Muscle layer of duodenum (tissue), 2 donors: ENCODE measurements around the gene FBXO34.
"Not testable (repeated sequence)": the region's sequence is repeated elsewhere in the genome, so short reads cannot be mapped to it uniquely, and the experiment has no call there.

Source experiments
- H3K27ac ChIP-seq: one replicate; pipeline ENCODE4 v1.7.0; 2013; ENCODE audit warnings: mild to moderate bottlenecking, low read length
- H3K27me3 ChIP-seq: one replicate; pipeline ENCODE4 v1.7.0; 2013; ENCODE audit warnings: low read depth, mild to moderate bottlenecking, control low read depth, low read length
- H3K36me3 ChIP-seq, 2 donors: one replicate each; pipeline ENCODE4 v1.7.0; 2013; ENCODE audit warnings: low read length in 2 of 2, control low read depth in 1 of 2, mild to moderate bottlenecking in 1 of 2; ENCODE audit not compliant: insufficient read depth in 2 of 2, control insufficient read depth in 1 of 2
- H3K4me1 ChIP-seq, 2 donors: one replicate each; pipeline ENCODE4 v1.7.0; 2013; ENCODE audit warnings: low read length in 2 of 2, mild to moderate bottlenecking in 2 of 2, control low read depth in 1 of 2, moderate library complexity in 1 of 2; ENCODE audit not compliant: insufficient read depth in 2 of 2, control insufficient read depth in 1 of 2
- H3K4me3 ChIP-seq, 2 donors: one replicate each; pipeline ENCODE4 v1.7.0; 2013; ENCODE audit warnings: low read length in 2 of 2, low read depth in 1 of 2, mild to moderate bottlenecking in 1 of 2
- H3K9me3 ChIP-seq, 2 donors: one replicate each; pipeline ENCODE4 v1.7.0; 2013; ENCODE audit warnings: low read length in 2 of 2, control low read depth in 1 of 2, mild to moderate bottlenecking in 1 of 2; ENCODE audit not compliant: control insufficient read depth in 1 of 2
- donor health status: healthy.

FBXO34 gene

GRCh38 chr14:55332654-55333570 is 61.7 kb downstream of the FBXO34 start:
- Histone ChIP-seq H3K27me3 (no peaks in the 10 kb centered on the region), H3K9me3 (no peaks in the 10 kb centered on the region), H3K27ac (peak overlapping the region; percentile 3), H3K36me3 (no peaks in the 10 kb centered on the region), H3K4me1 (peaks cover 15 to 19% of the 10 kb centered on the region in 2 donors), H3K4me3 (peak overlapping the region in 1 of 2 donors; percentile 5)

GRCh38 chr14:55333711-55334485 is 62.7 kb downstream of the FBXO34 start:
- peaks cover 15 to 19% of the 10 kb centered on the region in 2 donors for H3K4me1 ChIP-seq

GRCh38 chr14:55336162-55336561 is 64.9 kb downstream of the FBXO34 start:
- Histone ChIP-seq H3K27ac (no peak overlapping the region), H3K9me3 (no peaks in the 10 kb centered on the region), H3K27me3 (no peaks in the 10 kb centered on the region), H3K4me1 (peaks cover 19% of the 10 kb centered on the region in 2 donors), H3K4me3 (no peak overlapping the region), H3K36me3 (no peaks in the 10 kb centered on the region)

More at GRCh38 chr14:55333711-55334485, 62.7 kb downstream of the FBXO34 start:
- no peaks in the 10 kb centered on the region for H3K9me3 ChIP-seq
- H3K27ac ChIP-seq: peak overlapping the region; percentile 15
- no peak overlapping the region for H3K4me3 ChIP-seq
- no peaks in the 10 kb centered on the region for H3K27me3 ChIP-seq
- no peaks in the 10 kb centered on the region for H3K36me3 ChIP-seq

GRCh38 chr14:55336691-55337090 is 65.5 kb downstream of the FBXO34 start:
- Histone ChIP-seq H3K4me1 (peaks cover 19% of the 10 kb centered on the region in 2 donors), H3K27me3 (no peaks in the 10 kb centered on the region), H3K4me3 (no peak overlapping the region), H3K36me3 (no peaks in the 10 kb centered on the region), H3K27ac (no peak overlapping the region), H3K9me3 (no peaks in the 10 kb centered on the region)

- Histone ChIP-seq H3K36me3 (no peaks in the 10 kb centered on the region), H3K27ac (no peak overlapping the region), H3K4me3 (no peak overlapping the region), H3K4me1 (peaks cover 2 to 4% of the 10 kb centered on the region in 2 donors), H3K27me3 (no peaks in the 10 kb centered on the region), H3K9me3 (no peaks in the 10 kb centered on the region)
Measured at GRCh38 chr14:55339770-55340169, 68.5 kb downstream of the FBXO34 start.

GRCh38 chr14:55340482-55340881 is 69.3 kb downstream of the FBXO34 start:
- Histone ChIP-seq H3K27me3 (no peaks in the 10 kb centered on the region), H3K36me3 (no peaks in the 10 kb centered on the region), H3K9me3 (no peaks in the 10 kb centered on the region), H3K27ac (no peak overlapping the region), H3K4me1 (peaks cover 0 to 6% of the 10 kb centered on the region in 2 donors), H3K4me3 (no peak overlapping the region)

GRCh38 chr14:55341781-55342180 is 70.6 kb downstream of the FBXO34 start:
- no peaks in the 10 kb centered on the region for H3K9me3 ChIP-seq
- H3K4me3 ChIP-seq: no peak overlapping the region
- no peaks in the 10 kb centered on the region for H3K36me3 ChIP-seq
- H3K4me1 ChIP-seq: peaks cover 0 to 7% of the 10 kb centered on the region in 2 donors
- H3K27me3 ChIP-seq: no peaks in the 10 kb centered on the region
- no peak overlapping the region for H3K27ac ChIP-seq

GRCh38 chr14:55344582-55345163 is 73.5 kb downstream of the FBXO34 start:
- H3K4me1 ChIP-seq, H3K36me3 ChIP-seq, H3K4me3 ChIP-seq, H3K9me3 ChIP-seq, H3K27ac ChIP-seq, H3K27me3 ChIP-seq: not testable (repeated sequence)

GRCh38 chr14:55347040-55347439 is 75.8 kb downstream of the FBXO34 start:
- Histone ChIP-seq H3K4me3 (no peak overlapping the region), H3K27me3 (no peaks in the 10 kb centered on the region), H3K36me3 (peaks cover 16 to 19% of the 10 kb centered on the region in 2 donors), H3K9me3 (no peaks in the 10 kb centered on the region), H3K27ac (no peak overlapping the region), H3K4me1 (peaks cover 3 to 5% of the 10 kb centered on the region in 2 donors)

GRCh38 chr14:55347748-55348147 is 76.5 kb downstream of the FBXO34 start:
- no peak overlapping the region for H3K27ac ChIP-seq
- H3K36me3 ChIP-seq: peaks cover 23 to 26% of the 10 kb centered on the region in 2 donors
- no peak overlapping the region for H3K4me3 ChIP-seq
- no peaks in the 10 kb centered on the region for H3K27me3 ChIP-seq
- H3K9me3 ChIP-seq: no peaks in the 10 kb centered on the region
- H3K4me1 ChIP-seq: peaks cover 3 to 5% of the 10 kb centered on the region in 2 donors
